SU-DHL-6 (cell line): Measurements from ENCODE around the gene SORBS2.

Experiments used
- EZH2phosphoT487 ChIP-seq: fragments of 200-600 bp; sonication (generic), shearing (Covaris generic); conservative IDR thresholded peaks from 2 replicates; pipeline ENCODE4 v1.6.1; 2018; ENCODE audit warnings: mild to moderate bottlenecking, antibody characterized with exemption, low read length, moderate library complexity, mixed read lengths
- TF ChIP-seq, protein P1 (sequence below): fragments of 200-600 bp; sonication (generic); IDR thresholded peaks from one replicate; pipeline ENCODE4 v1.5.1; 2017; ENCODE audit warnings: antibody characterized with exemption, mild to moderate bottlenecking, low read length, moderate library complexity; ENCODE audit not compliant: insufficient read depth, poor library complexity, severe bottlenecking

DNA sequence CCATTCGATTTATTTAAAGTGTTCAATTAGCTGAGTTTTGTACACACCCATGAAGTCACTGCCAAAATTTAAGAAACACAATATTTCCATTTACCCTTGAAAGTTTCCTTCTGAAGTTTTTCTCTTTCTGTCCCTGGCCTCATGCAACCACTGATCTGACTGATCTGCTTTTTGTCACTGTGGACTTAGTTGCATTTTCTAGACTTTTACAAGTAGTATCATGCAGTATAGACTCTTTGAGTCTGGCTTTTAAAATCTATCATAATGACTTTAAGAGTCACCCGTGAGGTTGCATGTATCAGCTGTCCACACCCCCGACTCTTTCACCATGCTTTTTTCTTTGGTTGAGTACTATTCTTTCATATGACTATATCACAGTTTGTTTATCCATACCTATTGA, 247.6 kb downstream of the SORBS2 start:
- TF ChIP-seq, protein P1, sequence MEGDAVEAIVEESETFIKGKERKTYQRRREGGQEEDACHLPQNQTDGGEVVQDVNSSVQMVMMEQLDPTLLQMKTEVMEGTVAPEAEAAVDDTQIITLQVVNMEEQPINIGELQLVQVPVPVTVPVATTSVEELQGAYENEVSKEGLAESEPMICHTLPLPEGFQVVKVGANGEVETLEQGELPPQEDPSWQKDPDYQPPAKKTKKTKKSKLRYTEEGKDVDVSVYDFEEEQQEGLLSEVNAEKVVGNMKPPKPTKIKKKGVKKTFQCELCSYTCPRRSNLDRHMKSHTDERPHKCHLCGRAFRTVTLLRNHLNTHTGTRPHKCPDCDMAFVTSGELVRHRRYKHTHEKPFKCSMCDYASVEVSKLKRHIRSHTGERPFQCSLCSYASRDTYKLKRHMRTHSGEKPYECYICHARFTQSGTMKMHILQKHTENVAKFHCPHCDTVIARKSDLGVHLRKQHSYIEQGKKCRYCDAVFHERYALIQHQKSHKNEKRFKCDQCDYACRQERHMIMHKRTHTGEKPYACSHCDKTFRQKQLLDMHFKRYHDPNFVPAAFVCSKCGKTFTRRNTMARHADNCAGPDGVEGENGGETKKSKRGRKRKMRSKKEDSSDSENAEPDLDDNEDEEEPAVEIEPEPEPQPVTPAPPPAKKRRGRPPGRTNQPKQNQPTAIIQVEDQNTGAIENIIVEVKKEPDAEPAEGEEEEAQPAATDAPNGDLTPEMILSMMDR, result no peak
- no peak for TF ChIP-seq EZH2phosphoT487
